ENCODE data around the gene KRT86. TPM values are rescaled to one million over a fixed set of nuclear protein-coding genes. Genes with fewer than 3 reads are reported as not detected.

Gene KRT86
- 0.57 TPM for polyA plus RNA-seq (2012; ENCODE audit: insufficient read depth, insufficient read length, low read depth)

GRCh38 chr12:52274521-52275120, at the start of gene KRT86:
Gene KRT86 (plus strand): TSS chr12:52274645. CDS start chr12:52301917, 27,272 bp downstream.
- no peak for DNase-seq
- no peaks in the 10 kb centered on the region for H3K27me3 ChIP-seq
- no peak for TF ChIP-seq CTCF (IDR thresholded peaks at IDR 0.05; ENCODE audit: low read depth, low read length)
- no peaks in the 10 kb centered on the region for H3K9me3 ChIP-seq
- H3K4me3 ChIP-seq (ENCODE audit: low read depth, low read length): no peak within 1 kb of the TSS
- no peaks in the 10 kb centered on the region for H3K36me3 ChIP-seq
- no peaks in the 10 kb centered on the region for H3K4me1 ChIP-seq

GRCh38 chr12:52225752-52226151, 48.7 kb upstream of the KRT86 start:
- no peaks in the 10 kb centered on the region for H3K27me3 ChIP-seq
- no peak for TF ChIP-seq CTCF (IDR thresholded peaks at IDR 0.05; ENCODE audit: low read depth, low read length)
- H3K4me1 ChIP-seq: no peaks in the 10 kb centered on the region
- H3K4me3 ChIP-seq (ENCODE audit: low read depth, low read length): no peak overlapping the region
- no peak for DNase-seq
- H3K36me3 ChIP-seq: no peaks in the 10 kb centered on the region
- no peaks in the 10 kb centered on the region for H3K9me3 ChIP-seq

- Histone ChIP-seq H3K4me3 (ENCODE audit: low read depth, low read length) (no peak overlapping the region), H3K27me3 (no peaks in the 10 kb centered on the region), H3K9me3 (no peaks in the 10 kb centered on the region), H3K36me3 (no peaks in the 10 kb centered on the region), H3K4me1 (no peaks in the 10 kb centered on the region)
- TF ChIP-seq CTCF (IDR thresholded peaks at IDR 0.05; ENCODE audit: low read depth, low read length): no peak
- no peak for DNase-seq
These were observed 48.0 kb upstream of the KRT86 start for GRCh38 chr12:52226446-52226845.

GRCh38 chr12:52227606-52228166, 46.8 kb upstream of the KRT86 start:
- no peak for DNase-seq
- no peak for TF ChIP-seq CTCF (IDR thresholded peaks at IDR 0.05; ENCODE audit: low read depth, low read length)
- Histone ChIP-seq H3K9me3 (no peaks in the 10 kb centered on the region), H3K27me3 (no peaks in the 10 kb centered on the region), H3K36me3 (no peaks in the 10 kb centered on the region), H3K4me1 (no peaks in the 10 kb centered on the region), H3K4me3 (ENCODE audit: low read depth, low read length) (no peak overlapping the region)

- TF ChIP-seq CTCF (IDR thresholded peaks at IDR 0.05; ENCODE audit: low read depth, low read length): no peak
- H3K9me3 ChIP-seq: no peaks in the 10 kb centered on the region
- H3K4me3 ChIP-seq (ENCODE audit: low read depth, low read length): no peak overlapping the region
- DNase-seq: no peak
- H3K27me3 ChIP-seq: no peaks in the 10 kb centered on the region
- H3K36me3 ChIP-seq: no peaks in the 10 kb centered on the region
- no peaks in the 10 kb centered on the region for H3K4me1 ChIP-seq
These were observed 46.1 kb upstream of the KRT86 start for GRCh38 chr12:52228366-52228765.

DNA sequence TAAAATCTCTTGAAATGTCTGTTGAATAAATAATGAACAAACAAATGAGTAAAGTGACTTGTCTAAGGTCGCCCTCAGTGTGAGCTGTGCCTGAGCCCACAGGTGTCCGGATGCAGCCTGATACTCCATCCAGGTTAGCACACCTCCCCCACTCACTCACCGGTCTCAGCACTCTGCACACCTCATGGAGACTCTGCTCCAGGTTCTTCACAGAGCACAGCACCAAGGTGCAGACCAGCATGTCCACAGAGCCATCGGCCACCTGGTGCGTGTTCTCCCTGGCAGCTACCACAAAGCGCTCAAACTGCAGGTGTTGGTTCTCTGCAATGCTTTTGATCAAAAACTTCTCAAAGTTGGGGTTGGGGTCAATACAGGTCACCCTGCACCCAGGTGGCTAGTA, 45.5 kb upstream of the KRT86 start:
- no peaks in the 10 kb centered on the region for H3K9me3 ChIP-seq
- no peak for DNase-seq
- no peak overlapping the region for H3K4me3 ChIP-seq (ENCODE audit: low read depth, low read length)
- TF ChIP-seq CTCF (IDR thresholded peaks at IDR 0.05; ENCODE audit: low read depth, low read length): no peak
- H3K36me3 ChIP-seq: no peaks in the 10 kb centered on the region
- H3K4me1 ChIP-seq: no peaks in the 10 kb centered on the region
- H3K27me3 ChIP-seq: no peaks in the 10 kb centered on the region
